Ovary (tissue), 3 donors: ENCODE results near the gene PTCH2.

Experiments
- CTCF ChIP-seq, 3 donors: fragments of 450-650 bp in 2 of 3; fragments of 200-600 bp in 1 of 3; IDR thresholded peaks; one replicate each; pipeline versions ENCODE4 v1.5.1 to v1.8.0; 2016 to 2022; ENCODE audit warnings: antibody characterized with exemption in 3 of 3, mild to moderate bottlenecking in 1 of 3
- POLR2A ChIP-seq: fragments of 450-650 bp; IDR thresholded peaks from one replicate; pipeline ENCODE4 v1.6.1; 2017; ENCODE audit warnings: antibody characterized with exemption, mild to moderate bottlenecking, moderate library complexity
- donor health status: DM: no; HTN: no; CAD: no.

DNA sequence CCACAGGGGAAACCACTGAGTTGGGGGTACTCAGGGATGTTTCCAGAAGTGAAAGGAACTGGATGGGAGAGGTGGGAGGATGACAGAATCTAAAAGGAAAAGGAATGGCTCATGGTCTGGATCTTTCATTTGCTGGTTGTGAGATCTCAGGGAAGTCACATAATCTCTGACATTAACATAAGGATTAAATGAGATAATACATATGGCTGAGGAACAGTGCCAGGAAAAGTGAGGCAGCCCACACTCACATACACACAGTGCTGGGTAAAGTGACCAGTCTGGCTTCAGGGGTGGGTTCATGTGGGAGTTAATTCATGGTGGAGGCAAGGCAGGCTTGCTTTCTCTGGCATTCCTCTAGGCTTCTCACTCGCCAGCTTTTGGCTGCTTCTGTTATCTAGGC is 3.9 kb upstream of the PTCH2 start:
- TF ChIP-seq POLR2A (no peak), CTCF (IDR thresholded peaks at IDR 0.05) (no peak)
